GM21390 (cell line): ENCODE results near the gene CDPF1.
"Not testable (repeated sequence)": the region's sequence is repeated elsewhere in the genome, so short reads cannot be mapped to it uniquely, and the experiment has no call there.

Experiments
- ATAC-seq: cut with Tn5 transposase; IDR thresholded peaks from one replicate; pipeline ENCODE4 v1.9.1; 2021; ENCODE audit not compliant: unreplicated experiment

Gene CDPF1

GRCh38 chr22:46226577-46226976, 23.5 kb downstream of the CDPF1 start:
- no peak for ATAC-seq

DNA sequence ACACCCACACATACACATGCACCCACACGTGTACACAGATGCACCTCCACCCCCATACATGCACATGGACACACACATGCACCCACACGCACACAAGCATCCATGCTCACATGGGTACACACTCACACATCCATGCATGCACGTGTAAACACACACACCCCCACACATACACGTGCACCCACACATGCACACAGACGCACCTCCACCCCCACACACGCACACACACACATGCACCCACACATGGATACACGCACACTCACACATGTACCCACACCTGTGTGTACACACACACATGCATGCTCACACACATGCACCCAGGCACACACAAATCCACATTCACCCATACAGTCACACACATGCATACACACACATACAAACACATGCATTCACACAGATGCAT, 24.5 kb downstream of the CDPF1 start:
- ATAC-seq, result no peak

DNA sequence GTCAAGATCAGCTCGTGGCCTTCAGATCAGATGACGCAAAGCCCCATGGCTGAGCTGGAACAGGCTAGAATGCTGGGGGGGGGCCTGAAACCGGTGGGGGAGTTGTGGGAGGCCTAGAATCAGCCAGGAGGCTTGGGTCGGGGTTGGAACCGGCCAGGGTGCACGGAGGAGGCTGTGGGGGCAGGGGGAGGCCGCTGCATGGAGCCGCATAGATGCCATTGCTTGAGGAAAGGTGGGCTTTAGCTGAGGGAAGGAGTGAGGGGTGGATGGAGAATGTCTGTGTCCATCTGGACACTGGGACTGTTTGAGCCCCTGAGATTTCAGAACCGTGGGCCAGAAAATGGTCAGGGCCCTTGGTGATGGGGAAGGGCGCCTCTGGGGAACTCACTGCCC, 25.2 kb downstream of the CDPF1 start:
- no peak for ATAC-seq

DNA sequence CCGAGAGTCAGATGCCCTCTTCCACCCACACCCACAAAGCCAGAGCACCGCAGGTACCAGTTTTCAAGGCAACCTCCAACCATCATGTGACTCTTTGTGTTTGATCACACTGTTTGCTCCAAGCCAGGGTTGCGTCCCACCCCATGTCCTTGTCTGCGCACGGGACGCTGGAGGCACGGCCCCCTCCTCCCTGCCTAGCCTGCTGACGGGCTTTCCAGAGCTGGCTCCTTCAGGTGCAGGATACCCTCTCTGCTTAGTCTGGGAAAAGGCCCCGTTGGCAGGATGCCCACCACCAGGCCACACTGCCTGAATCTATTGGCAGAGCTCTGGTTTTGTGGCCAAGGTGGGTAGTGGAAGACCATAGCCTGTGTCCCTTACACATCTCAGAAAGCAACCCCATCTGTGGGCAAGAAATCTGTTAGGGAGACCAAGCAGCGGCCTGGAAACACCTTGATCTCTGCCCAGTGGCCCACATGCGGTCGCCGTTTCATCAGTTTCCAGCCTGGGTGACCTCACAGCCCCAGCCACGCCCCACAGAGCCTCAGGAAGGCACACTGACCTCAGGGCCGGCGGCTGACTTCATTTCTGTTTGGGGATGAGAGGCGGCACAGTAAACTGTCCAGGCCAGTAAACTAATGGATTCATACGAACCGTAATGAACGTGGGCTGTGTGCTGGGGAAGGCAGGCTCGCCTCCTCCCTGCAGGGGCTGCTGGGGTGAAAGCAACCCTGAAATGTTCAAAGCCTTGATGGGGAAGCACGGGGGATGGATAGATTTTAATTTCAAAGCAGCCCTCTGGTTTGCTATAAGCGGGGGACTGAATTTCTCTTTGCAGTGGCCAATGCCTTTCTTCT, 25.8 kb downstream of the CDPF1 start:
- ATAC-seq, result no peak

DNA sequence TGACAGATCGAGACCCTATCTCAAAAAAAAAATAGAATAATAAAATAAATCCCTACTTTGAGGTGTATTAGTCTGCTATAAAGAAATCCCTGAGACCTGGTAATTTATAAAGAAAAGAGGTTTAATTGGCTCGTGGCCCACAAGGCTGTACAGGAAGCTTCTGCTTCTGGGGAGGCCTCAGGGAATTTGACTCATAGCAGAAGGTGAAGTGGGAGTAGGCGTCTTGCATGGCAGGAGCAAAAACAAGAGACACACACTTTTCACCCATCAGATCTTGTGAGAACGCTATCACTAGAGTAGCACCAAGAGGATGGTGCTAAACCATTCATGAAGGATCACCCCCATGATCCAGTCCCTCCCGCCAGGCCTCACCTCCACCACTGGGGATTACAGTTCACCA, 29.2 kb downstream of the CDPF1 start:
- no peak for ATAC-seq

DNA sequence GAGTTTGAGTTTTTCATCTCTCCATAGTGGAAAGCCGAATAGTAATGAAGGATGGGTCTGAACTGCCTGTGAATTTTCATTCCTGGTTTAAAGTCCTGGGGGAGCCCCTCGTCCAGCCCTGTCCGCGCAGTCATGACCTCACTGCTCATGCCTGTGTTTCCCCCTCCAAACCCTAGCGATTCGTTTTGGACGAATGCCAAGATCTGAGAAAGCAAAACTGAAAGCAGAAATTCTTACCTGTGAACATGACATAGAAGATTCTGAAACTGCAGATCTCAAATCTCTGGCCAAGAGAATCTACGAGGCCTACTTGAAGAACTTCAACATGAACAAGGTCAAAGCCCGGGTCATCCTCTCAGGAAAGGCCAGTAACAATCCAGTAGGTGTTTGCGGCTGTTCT, 30.5 kb downstream of the CDPF1 start:
- no peak for ATAC-seq

GRCh38 chr22:46214616-46215015, 35.5 kb downstream of the CDPF1 start:
- no peak for ATAC-seq

- no peak for ATAC-seq
Measured at GRCh38 chr22:46214149-46214548, 35.9 kb downstream of the CDPF1 start.

GRCh38 chr22:46213052-46213451, 37.0 kb downstream of the CDPF1 start:
- no peak for ATAC-seq

GRCh38 chr22:46212195-46212594, 37.9 kb downstream of the CDPF1 start:
- ATAC-seq, result no peak

DNA sequence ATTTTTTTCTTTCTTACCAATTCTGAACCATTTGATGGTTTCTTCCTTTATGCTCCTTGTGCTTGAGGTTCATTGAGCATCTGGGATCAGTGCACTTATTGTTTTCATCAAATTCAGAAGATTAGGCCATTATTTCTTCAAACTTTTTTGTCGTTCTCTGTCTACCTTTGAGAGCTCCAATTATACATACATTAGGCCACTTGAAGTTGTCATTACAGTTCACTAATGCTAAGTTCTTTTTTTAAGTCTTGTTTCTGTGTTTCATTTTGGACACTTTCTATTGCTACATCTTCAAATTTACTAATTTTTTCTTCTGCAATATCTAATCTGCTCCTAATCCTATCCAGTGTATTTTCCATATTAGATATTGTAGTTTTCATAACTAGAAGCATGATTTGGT, 40.8 kb downstream of the CDPF1 start:
- no peak for ATAC-seq

- ATAC-seq, result no peak
Measured at GRCh38 chr22:46203601-46203980, 46.5 kb downstream of the CDPF1 start.

GRCh38 chr22:46202897-46203600, 47.0 kb downstream of the CDPF1 start:
- no peak for ATAC-seq

DNA sequence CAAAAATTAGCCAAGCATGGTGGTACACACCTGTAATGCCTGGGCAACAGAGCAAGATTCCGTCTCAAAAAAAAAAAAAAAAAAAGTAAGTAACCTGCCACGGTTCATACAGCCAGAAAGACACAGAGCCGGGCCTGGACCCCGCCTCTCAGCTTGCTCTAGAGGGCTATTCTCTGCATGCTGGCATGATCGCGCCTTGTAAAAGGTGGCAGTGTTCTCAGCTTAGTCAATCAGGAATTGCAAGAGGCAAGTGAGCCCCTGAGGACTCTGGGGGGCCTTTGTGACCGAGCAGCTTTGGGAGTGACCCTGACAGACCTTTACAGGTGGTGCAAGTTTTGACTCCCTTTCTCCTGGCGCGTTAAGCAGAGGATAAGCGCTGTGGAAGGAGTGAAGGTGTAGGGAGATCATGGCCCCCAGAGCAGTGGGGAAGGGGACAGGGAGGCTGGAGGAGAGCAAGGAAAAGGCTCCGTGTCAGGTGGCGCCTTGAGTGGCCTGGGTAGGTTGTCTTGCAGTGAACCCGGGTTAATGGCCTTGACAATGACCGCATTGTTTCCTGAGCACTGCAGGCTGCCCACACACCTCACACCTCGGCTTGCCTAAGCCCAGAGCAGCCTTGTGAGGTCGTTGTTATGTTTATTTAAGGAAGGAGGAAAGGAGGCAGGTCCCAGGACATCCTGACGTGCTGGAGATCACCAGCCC, 48.9 kb downstream of the CDPF1 start:
- no peak for ATAC-seq

GRCh38 chr22:46198806-46199205, 51.3 kb downstream of the CDPF1 start:
- ATAC-seq, result not testable (repeated sequence)

DNA sequence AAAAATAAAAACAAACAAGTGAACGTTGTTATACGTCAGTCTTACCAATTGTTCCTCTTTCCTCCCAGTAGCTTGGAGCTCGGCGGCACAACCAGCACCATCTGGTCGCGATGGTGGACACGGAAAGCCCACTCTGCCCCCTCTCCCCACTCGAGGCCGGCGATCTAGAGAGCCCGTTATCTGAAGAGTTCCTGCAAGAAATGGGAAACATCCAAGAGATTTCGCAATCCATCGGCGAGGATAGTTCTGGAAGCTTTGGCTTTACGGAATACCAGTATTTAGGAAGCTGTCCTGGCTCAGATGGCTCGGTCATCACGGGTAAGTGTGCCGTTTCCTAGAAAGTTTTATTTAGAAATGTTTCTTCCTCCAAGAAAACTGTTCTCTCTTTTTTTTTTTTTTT, 51.8 kb downstream of the CDPF1 start:
- ATAC-seq, result no peak

DNA sequence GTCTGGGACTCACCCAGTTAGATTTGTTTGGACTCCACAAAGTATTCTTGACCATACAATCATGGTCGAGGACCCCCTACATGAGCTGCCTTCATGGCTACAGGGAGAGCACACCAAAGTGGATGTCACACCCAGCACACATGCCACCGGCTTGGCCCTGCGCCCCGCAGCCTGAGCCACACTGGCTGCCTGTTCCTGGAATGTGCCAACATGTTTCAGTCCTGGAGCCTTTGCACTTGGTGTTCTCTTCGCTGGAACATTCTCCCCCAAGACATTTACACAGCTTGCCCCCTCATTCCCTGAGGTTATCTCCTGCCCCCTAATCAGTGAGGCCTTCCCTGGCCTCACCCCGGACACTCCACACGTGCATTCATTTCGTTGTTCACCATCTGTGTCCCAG, 53.8 kb downstream of the CDPF1 start:
- no peak for ATAC-seq

- ATAC-seq, result no peak
Measured at GRCh38 chr22:46195487-46196165, 54.5 kb downstream of the CDPF1 start.
